ENCODE data around the gene KLHDC4. TPM values are rescaled to one million over a fixed set of nuclear protein-coding genes. Genes with fewer than 3 reads are reported as not detected.

Gene KLHDC4
- total and polyA plus RNA-seq, 9 of the 15 experiments (the other 6 are each of a cell fraction or from before 2014, with no cell fraction given), result 1.3 to 68.1 (median 32.8) TPM

DNA sequence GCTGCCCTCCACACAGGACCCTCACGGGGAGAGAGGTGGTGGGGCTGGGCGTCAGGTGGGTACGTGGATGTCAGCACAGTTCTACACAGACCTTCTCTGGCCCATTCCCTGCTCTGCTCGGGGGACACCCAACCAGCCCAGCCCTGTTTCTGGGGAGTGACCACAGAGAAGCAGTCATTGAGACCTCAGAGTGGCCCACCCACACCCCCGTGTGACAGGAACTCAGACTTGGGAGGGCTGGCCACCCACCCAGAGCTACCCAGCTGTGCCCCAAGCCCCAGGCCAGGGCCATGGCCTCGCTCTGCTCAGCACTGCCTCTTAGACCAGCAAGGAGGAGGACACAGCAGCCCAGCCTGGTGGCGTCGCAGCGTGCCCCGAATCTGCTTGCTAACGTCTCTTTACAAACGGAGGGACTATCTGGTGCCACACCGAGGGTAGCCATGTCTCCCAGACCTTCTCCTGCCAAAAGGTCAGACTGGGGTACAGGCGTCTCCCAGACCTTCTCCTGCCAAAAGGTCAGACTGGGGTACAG lies 77.7 kb downstream of the KLHDC4 start:
- peaks cover 0 to 60% of the 10 kb centered on the region in 2 experiments; a peak in 2 of 5 replicates for H3K4me1 ChIP-seq (replicated peaks in 1 of 2; ENCODE audit: control insufficient read depth in 2 of 2, insufficient read depth in 2 of 2, low read length in 2 of 2)
- ChIA-PET CTCF (ENCODE audit: low intra/inter-chr PET ratio) (no interaction called here), POLR2A (interaction anchor here (0.6 to 0.8 kb wide), 2 partner anchors 17 to 78 kb away, joined by 3 read pairs; partner anchors contain the start of gene KLHDC4)
- DNase-seq (ENCODE audit: extremely low read depth in 1 of 4, low spot score in 3 of 4) (no peak), ATAC-seq (no peak), FAIRE-seq (no peak)
- H3K9me1 ChIP-seq (ENCODE audit: control insufficient read depth, insufficient read depth, low read length), result no peaks in the 10 kb centered on the region
- no peaks in the 10 kb centered on the region for H3K79me2 ChIP-seq (ENCODE audit: control insufficient read depth, insufficient read depth, low read length)
- peaks cover 19 to 62% of the 10 kb centered on the region in 2 experiments; a peak in 4 of 5 replicates for H3K27me3 ChIP-seq (ENCODE audit: control insufficient read depth in 2 of 2, insufficient read depth in 2 of 2, low read length in 2 of 2)
- no peak overlapping the region for H3K27ac ChIP-seq (ENCODE audit: extremely low read depth, low read depth, low read length)
- H3K9ac ChIP-seq (ENCODE audit: insufficient read depth in 1 of 2, low read depth in 2 of 2, low read length in 2 of 2), result no peak overlapping the region
- no peak overlapping the region for H3K4me3 ChIP-seq
- H4K20me1 ChIP-seq (replicated peaks; ENCODE audit: control insufficient read depth, insufficient read depth, low read length), result peaks cover 16% of the 10 kb centered on the region
- in situ Hi-C loops (cut with MboI), result no loop called here
- no peaks in the 10 kb centered on the region for H3K9me3 ChIP-seq (replicated peaks; ENCODE audit: control insufficient read depth, insufficient read depth, low read depth, low read length)
- TF ChIP-seq TRIM28 (IDR thresholded peaks at IDR 0.05), result no peak
- TF ChIP-seq, protein P1, sequence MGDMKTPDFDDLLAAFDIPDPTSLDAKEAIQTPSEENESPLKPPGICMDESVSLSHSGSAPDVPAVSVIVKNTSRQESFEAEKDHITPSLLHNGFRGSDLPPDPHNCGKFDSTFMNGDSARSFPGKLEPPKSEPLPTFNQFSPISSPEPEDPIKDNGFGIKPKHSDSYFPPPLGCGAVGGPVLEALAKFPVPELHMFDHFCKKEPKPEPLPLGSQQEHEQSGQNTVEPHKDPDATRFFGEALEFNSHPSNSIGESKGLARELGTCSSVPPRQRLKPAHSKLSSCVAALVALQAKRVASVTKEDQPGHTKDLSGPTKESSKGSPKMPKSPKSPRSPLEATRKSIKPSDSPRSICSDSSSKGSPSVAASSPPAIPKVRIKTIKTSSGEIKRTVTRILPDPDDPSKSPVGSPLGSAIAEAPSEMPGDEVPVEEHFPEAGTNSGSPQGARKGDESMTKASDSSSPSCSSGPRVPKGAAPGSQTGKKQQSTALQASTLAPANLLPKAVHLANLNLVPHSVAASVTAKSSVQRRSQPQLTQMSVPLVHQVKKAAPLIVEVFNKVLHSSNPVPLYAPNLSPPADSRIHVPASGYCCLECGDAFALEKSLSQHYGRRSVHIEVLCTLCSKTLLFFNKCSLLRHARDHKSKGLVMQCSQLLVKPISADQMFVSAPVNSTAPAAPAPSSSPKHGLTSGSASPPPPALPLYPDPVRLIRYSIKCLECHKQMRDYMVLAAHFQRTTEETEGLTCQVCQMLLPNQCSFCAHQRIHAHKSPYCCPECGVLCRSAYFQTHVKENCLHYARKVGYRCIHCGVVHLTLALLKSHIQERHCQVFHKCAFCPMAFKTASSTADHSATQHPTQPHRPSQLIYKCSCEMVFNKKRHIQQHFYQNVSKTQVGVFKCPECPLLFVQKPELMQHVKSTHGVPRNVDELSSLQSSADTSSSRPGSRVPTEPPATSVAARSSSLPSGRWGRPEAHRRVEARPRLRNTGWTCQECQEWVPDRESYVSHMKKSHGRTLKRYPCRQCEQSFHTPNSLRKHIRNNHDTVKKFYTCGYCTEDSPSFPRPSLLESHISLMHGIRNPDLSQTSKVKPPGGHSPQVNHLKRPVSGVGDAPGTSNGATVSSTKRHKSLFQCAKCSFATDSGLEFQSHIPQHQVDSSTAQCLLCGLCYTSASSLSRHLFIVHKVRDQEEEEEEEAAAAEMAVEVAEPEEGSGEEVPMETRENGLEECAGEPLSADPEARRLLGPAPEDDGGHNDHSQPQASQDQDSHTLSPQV (IDR thresholded peaks at IDR 0.05), result no peak
- 0 out of 2 replicates have a peak, but pooled peaks have one; percentile 12 for TF ChIP-seq POLR2G (IDR thresholded peaks at IDR 0.05; ENCODE audit: low read depth, low read length)
- WGBS (ENCODE audit: insufficient coverage, low coverage, missing lambda C conversion rate), result 26% methylated on average over 14 of the region's 14 CpGs
- H3K36me3 ChIP-seq (ENCODE audit: control insufficient read depth, insufficient read depth, low read length), result no peaks in the 10 kb centered on the region
- H3K4me2 ChIP-seq (ENCODE audit: insufficient read depth, low read length), result no peak overlapping the region
- BruUV-seq (replicated peaks), result no TSS peak
- H2AFZ ChIP-seq (ENCODE audit: low read depth, low read length), result no peak overlapping the region
- intact Hi-C loops (cut with micrococcal nuclease), result no loop called here
